Tibial nerve (tissue), 3 donors: ENCODE data around the gene SSH2.

Experiments
- POLR2A ChIP-seq, 2 donors: fragments of 450-650 bp; IDR thresholded peaks; one replicate each; pipeline ENCODE4 v1.6.1; 2017; ENCODE audit warnings: antibody characterized with exemption in 2 of 2, mild to moderate bottlenecking in 2 of 2, moderate library complexity in 2 of 2
- TF ChIP-seq, protein P1 (sequence below), 5 experiments: fragments of 200-600 bp in 3 of 5; fragments of 450-650 bp in 2 of 5; sonication (generic) in 3 of 5; IDR thresholded peaks; one replicate each; pipeline ENCODE4 v1.5.1; 2016 to 2019; ENCODE audit warnings: antibody characterized with exemption in 5 of 5, mild to moderate bottlenecking in 3 of 5, moderate library complexity in 2 of 5

DNA sequence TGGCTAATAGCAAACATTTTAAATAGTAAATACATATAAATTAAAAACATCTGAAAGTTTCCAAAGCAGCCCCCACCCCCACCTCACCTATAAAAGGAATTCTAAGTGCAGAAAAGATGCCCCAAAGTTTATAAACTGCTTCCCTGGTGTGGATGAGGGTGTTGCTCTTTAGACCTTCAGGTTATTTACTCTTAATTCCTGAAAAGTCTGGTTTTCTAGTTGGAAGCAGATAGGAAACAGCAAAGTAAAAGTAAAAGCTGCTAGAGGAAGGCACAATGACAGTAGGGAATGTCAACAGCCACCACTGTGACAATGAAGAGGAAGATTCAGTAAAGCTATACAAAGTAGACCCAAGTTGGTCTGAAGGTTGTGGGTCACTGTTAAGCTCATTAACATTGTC, 37.8 kb downstream of the SSH2 start:
- TF ChIP-seq, protein P1, sequence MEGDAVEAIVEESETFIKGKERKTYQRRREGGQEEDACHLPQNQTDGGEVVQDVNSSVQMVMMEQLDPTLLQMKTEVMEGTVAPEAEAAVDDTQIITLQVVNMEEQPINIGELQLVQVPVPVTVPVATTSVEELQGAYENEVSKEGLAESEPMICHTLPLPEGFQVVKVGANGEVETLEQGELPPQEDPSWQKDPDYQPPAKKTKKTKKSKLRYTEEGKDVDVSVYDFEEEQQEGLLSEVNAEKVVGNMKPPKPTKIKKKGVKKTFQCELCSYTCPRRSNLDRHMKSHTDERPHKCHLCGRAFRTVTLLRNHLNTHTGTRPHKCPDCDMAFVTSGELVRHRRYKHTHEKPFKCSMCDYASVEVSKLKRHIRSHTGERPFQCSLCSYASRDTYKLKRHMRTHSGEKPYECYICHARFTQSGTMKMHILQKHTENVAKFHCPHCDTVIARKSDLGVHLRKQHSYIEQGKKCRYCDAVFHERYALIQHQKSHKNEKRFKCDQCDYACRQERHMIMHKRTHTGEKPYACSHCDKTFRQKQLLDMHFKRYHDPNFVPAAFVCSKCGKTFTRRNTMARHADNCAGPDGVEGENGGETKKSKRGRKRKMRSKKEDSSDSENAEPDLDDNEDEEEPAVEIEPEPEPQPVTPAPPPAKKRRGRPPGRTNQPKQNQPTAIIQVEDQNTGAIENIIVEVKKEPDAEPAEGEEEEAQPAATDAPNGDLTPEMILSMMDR (IDR thresholded peaks at IDR 0.05) = no peak
- no peak for TF ChIP-seq POLR2A (IDR thresholded peaks at IDR 0.05)
